ENCODE measurements around the gene CYP3A4.
"Not testable (repeated sequence)": the region's sequence is repeated elsewhere in the genome, so short reads cannot be mapped to it uniquely, and the experiment has no call there.

The CYP3A4 gene
- total RNA-seq = 0 to 0.18 (median 0) reads per million in 4 experiments

GRCh38 chr7:99784007-99784406 lies at the start of gene CYP3A4:
Gene CYP3A4 (minus strand): TSS chr7:99784184. CDS start chr7:99784081, 103 bp downstream.
- no peak for DNase-seq

- no peak for DNase-seq
Measured at GRCh38 chr7:99833289-99833877, 49.4 kb upstream of the CYP3A4 start.

- no peak for DNase-seq
Measured at GRCh38 chr7:99831595-99831994, 47.6 kb upstream of the CYP3A4 start.

- no peak for DNase-seq
Measured at GRCh38 chr7:99829524-99830160, 45.7 kb upstream of the CYP3A4 start.

GRCh38 chr7:99828811-99829210 lies 44.8 kb upstream of the CYP3A4 start:
- no peak for DNase-seq

- DNase-seq = no peak
Measured at GRCh38 chr7:99827040-99827778, 43.2 kb upstream of the CYP3A4 start.

GRCh38 chr7:99825873-99826272 lies 41.9 kb upstream of the CYP3A4 start:
- DNase-seq = no peak

GRCh38 chr7:99825452-99825851 lies 41.5 kb upstream of the CYP3A4 start:
- no peak for DNase-seq

GRCh38 chr7:99824091-99824490 lies 40.1 kb upstream of the CYP3A4 start:
- DNase-seq = no peak

- DNase-seq = no peak
Measured at GRCh38 chr7:99822731-99823718, 39.0 kb upstream of the CYP3A4 start.

- no peak for DNase-seq
Measured at GRCh38 chr7:99820408-99821027, 36.5 kb upstream of the CYP3A4 start.

GRCh38 chr7:99808766-99809165 lies 24.8 kb upstream of the CYP3A4 start:
- no peak for DNase-seq

GRCh38 chr7:99806839-99807478 lies 23.0 kb upstream of the CYP3A4 start:
- DNase-seq = no peak

GRCh38 chr7:99805641-99806040 lies 21.7 kb upstream of the CYP3A4 start:
- no peak for DNase-seq

GRCh38 chr7:99803118-99803517 lies 19.1 kb upstream of the CYP3A4 start:
- DNase-seq = not testable (repeated sequence)

- DNase-seq = not testable (repeated sequence)
Measured at GRCh38 chr7:99801407-99801806, 17.4 kb upstream of the CYP3A4 start.

- no peak for DNase-seq
Measured at GRCh38 chr7:99798972-99799371, 15.0 kb upstream of the CYP3A4 start.

- not testable (repeated sequence) for DNase-seq
Measured at GRCh38 chr7:99795864-99796263, 11.9 kb upstream of the CYP3A4 start.

GRCh38 chr7:99794585-99795502 lies 10.9 kb upstream of the CYP3A4 start:
- DNase-seq = no peak

- no peak for DNase-seq
Measured at GRCh38 chr7:99793443-99793842, 9.5 kb upstream of the CYP3A4 start.

GRCh38 chr7:99792967-99793366 lies 9.0 kb upstream of the CYP3A4 start:
- no peak for DNase-seq

All from effector CD8-positive, alpha-beta T cell (primary cell).